ENCODE measurements around the gene SORT1.

The SORT1 gene

GRCh38 chr1:109350182-109350581, 47.5 kb downstream of the SORT1 start:
- Mint-ChIP-seq H3K27me3 (peaks cover 51% of the 10 kb centered on the region), H3K4me1 (no peaks in the 10 kb centered on the region), H3K9me3 (no peaks in the 10 kb centered on the region), H3K36me3 (no peaks in the 10 kb centered on the region), H3K27ac (no peak overlapping the region), H3K4me3 (no peak overlapping the region)
- no peak for ATAC-seq

- H3K4me1 Mint-ChIP-seq: no peaks in the 10 kb centered on the region
- H3K27ac Mint-ChIP-seq: no peak overlapping the region
- H3K27me3 Mint-ChIP-seq: peaks cover 49% of the 10 kb centered on the region
- ATAC-seq: no peak
- no peaks in the 10 kb centered on the region for H3K9me3 Mint-ChIP-seq
- H3K36me3 Mint-ChIP-seq: no peaks in the 10 kb centered on the region
- no peak overlapping the region for H3K4me3 Mint-ChIP-seq
These were observed 50.2 kb downstream of the SORT1 start for GRCh38 chr1:109347511-109347910.

DNA sequence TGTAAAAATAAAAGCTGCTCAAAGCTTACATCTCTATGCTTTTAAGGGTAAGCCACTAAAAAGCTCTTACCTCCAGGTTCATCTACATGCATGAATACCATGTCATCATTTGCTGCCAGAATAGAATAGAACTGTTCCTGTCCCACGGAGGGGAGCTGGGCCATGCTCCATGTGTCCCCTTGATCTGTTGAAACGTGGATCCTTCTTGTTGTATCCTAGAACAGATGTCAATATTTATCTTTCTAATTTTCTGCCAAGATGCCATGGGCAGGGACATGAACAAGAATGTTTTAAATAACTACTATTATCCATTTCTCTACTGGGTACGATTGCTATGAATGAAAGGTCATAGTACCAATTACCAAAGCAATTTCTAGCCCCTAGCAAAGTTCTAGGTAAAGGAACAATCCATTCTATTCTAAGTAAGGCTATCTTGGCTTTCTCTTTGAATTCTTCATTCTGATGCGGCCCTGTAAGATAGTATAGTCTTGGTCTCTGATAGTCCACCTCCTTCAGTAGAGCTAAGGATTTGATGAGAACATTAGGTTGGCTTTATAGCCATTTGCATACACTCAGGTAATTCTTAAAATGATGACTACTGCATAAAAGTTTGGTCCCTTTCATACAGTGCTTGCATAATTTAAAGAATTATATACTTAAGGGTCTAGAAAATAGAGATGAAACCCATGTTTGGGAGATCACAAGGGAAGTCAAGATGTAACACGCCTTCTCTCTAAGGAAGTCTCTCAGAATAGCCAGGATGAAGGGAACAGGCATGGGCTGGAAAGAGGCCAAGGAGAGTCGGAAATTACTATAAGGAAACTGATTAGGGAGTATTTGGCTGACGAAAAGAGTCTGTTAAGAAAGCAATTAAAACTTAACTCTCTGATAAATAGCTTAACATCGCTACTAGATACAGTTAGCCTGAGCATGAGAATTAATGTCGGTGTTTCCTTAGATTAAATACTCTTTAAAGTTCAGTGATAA, 55.5 kb downstream of the SORT1 start:
- ATAC-seq: no peak
- H3K9me3 Mint-ChIP-seq: no peaks in the 10 kb centered on the region
- no peaks in the 10 kb centered on the region for H3K4me1 Mint-ChIP-seq
- peaks cover 30% of the 10 kb centered on the region for H3K27me3 Mint-ChIP-seq
- no peaks in the 10 kb centered on the region for H3K36me3 Mint-ChIP-seq
- no peak overlapping the region for H3K27ac Mint-ChIP-seq
- no peak overlapping the region for H3K4me3 Mint-ChIP-seq

GRCh38 chr1:109338608-109339007, 59.1 kb downstream of the SORT1 start:
- H3K36me3 Mint-ChIP-seq: no peaks in the 10 kb centered on the region
- H3K27ac Mint-ChIP-seq: no peak overlapping the region

GRCh38 chr1:109338091-109338490, 59.6 kb downstream of the SORT1 start:
- Mint-ChIP-seq H3K27ac (no peak overlapping the region), H3K4me1 (no peaks in the 10 kb centered on the region), H3K4me3 (no peak overlapping the region), H3K9me3 (peaks cover 2% of the 10 kb centered on the region), H3K36me3 (no peaks in the 10 kb centered on the region), H3K27me3 (peaks cover 6% of the 10 kb centered on the region)
- no peak for ATAC-seq

More at GRCh38 chr1:109338608-109339007, 59.1 kb downstream of the SORT1 start:
- H3K27me3 Mint-ChIP-seq: peaks cover 6% of the 10 kb centered on the region
- H3K4me1 Mint-ChIP-seq: no peaks in the 10 kb centered on the region
- H3K4me3 Mint-ChIP-seq: no peak overlapping the region
- ATAC-seq: no peak
- no peaks in the 10 kb centered on the region for H3K9me3 Mint-ChIP-seq

DNA sequence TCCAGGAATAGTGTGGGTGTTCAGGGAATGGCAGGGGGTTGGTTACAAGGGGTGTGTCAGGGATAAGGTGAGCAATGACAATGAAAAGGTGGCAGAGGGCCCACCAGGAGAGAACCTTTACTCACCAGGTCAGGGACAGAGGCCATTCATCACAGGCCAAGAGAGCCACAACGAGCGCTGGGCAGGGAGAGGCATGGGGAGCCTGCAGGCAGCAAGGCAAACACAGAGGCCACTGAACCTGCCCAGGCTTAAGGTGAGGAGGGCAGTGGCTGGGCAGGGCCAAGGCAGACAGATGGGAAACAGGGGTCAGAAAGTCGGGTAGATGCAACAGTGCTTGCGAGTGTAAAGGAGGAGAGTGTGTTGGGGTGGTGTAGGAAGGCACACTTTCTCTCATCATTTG, 62.6 kb downstream of the SORT1 start:
- no peaks in the 10 kb centered on the region for H3K4me1 Mint-ChIP-seq
- peaks cover 18% of the 10 kb centered on the region for H3K27me3 Mint-ChIP-seq
- no peak overlapping the region for H3K4me3 Mint-ChIP-seq
- no peak for ATAC-seq
- no peak overlapping the region for H3K27ac Mint-ChIP-seq
- H3K9me3 Mint-ChIP-seq: peaks cover 11% of the 10 kb centered on the region
- H3K36me3 Mint-ChIP-seq: peaks cover 11% of the 10 kb centered on the region

GRCh38 chr1:109331113-109331512, 66.6 kb downstream of the SORT1 start:
- H3K9me3 Mint-ChIP-seq: peaks cover 12% of the 10 kb centered on the region
- no peak overlapping the region for H3K4me3 Mint-ChIP-seq
- H3K36me3 Mint-ChIP-seq: peaks cover 11% of the 10 kb centered on the region
- no peaks in the 10 kb centered on the region for H3K4me1 Mint-ChIP-seq
- no peak overlapping the region for H3K27ac Mint-ChIP-seq
- H3K27me3 Mint-ChIP-seq: peaks cover 48% of the 10 kb centered on the region
- ATAC-seq: no peak

DNA sequence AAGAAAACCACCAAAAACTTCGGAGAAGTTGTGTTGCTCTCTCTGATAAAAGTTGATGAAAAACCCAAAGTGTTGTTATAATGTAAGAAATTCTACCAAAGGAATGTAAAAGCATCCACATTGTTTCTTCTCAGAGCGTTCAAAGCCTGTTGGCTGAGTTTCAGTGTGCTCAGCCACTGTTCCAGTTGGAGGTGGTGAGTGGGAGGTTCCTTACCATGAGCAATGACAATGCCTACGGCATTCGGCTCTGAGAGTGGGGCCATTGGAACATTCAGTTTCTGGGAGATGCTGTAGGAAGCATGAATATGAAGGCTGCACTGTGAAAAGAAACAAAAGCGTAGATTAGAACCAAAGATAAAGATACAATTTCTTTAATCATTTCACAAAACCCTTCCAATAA, 70.4 kb downstream of the SORT1 start:
- Mint-ChIP-seq H3K36me3 (peaks cover 11% of the 10 kb centered on the region), H3K4me3 (no peak overlapping the region), H3K27me3 (peaks cover 46% of the 10 kb centered on the region), H3K9me3 (peaks cover 9% of the 10 kb centered on the region), H3K27ac (no peak overlapping the region), H3K4me1 (no peaks in the 10 kb centered on the region)
- no peak for ATAC-seq

- Mint-ChIP-seq H3K4me1 (no peaks in the 10 kb centered on the region), H3K36me3 (no peaks in the 10 kb centered on the region), H3K27me3 (peaks cover 41% of the 10 kb centered on the region), H3K4me3 (no peak overlapping the region), H3K27ac (no peak overlapping the region), H3K9me3 (no peaks in the 10 kb centered on the region)
- ATAC-seq: no peak
These were observed 74.7 kb downstream of the SORT1 start for GRCh38 chr1:109322974-109323373.

- no peak overlapping the region for H3K4me3 Mint-ChIP-seq
- no peak overlapping the region for H3K27ac Mint-ChIP-seq
- H3K27me3 Mint-ChIP-seq: peaks cover 29% of the 10 kb centered on the region
- H3K9me3 Mint-ChIP-seq: no peaks in the 10 kb centered on the region
- H3K4me1 Mint-ChIP-seq: no peaks in the 10 kb centered on the region
- H3K36me3 Mint-ChIP-seq: no peaks in the 10 kb centered on the region
- ATAC-seq: no peak
These were observed 78.6 kb downstream of the SORT1 start for GRCh38 chr1:109319114-109319513.

- ATAC-seq: no peak
- H3K4me1 Mint-ChIP-seq: no peaks in the 10 kb centered on the region
- H3K4me3 Mint-ChIP-seq: no peak overlapping the region
- no peak overlapping the region for H3K27ac Mint-ChIP-seq
- peaks cover 17% of the 10 kb centered on the region for H3K27me3 Mint-ChIP-seq
- no peaks in the 10 kb centered on the region for H3K9me3 Mint-ChIP-seq
- H3K36me3 Mint-ChIP-seq: no peaks in the 10 kb centered on the region
These were observed 81.2 kb downstream of the SORT1 start for GRCh38 chr1:109316506-109316905.

DNA sequence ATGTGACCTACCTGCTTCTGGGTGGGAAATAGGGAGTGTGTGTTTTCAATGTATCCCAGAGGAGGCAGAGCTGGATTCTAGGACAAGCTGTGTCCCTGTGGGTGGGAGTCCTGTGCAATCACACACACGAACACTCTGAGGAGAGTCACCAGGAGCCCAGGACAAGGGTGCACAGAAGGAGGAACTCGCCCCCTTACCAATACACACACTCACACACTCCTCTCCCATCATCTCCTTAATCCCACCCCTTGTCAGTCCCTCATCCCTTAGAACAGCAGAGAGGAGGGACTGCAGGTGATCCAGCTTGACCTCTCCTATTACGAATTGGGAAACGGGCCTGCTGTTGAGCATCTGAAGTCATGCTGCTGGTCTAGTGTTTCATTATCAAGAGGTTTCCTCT, 82.4 kb downstream of the SORT1 start:
- Mint-ChIP-seq H3K4me1 (no peaks in the 10 kb centered on the region), H3K27ac (no peak overlapping the region), H3K27me3 (peaks cover 15% of the 10 kb centered on the region), H3K36me3 (no peaks in the 10 kb centered on the region), H3K9me3 (no peaks in the 10 kb centered on the region), H3K4me3 (no peak overlapping the region)
- ATAC-seq: no peak

GRCh38 chr1:109314795-109315194, 82.9 kb downstream of the SORT1 start:
- ATAC-seq: no peak
- Mint-ChIP-seq H3K27ac (no peak overlapping the region), H3K4me1 (no peaks in the 10 kb centered on the region), H3K36me3 (no peaks in the 10 kb centered on the region), H3K27me3 (peaks cover 15% of the 10 kb centered on the region), H3K4me3 (no peak overlapping the region), H3K9me3 (no peaks in the 10 kb centered on the region)

- no peak overlapping the region for H3K4me3 Mint-ChIP-seq
- ATAC-seq: no peak
- no peak overlapping the region for H3K27ac Mint-ChIP-seq
- H3K27me3 Mint-ChIP-seq: peaks cover 17% of the 10 kb centered on the region
- no peaks in the 10 kb centered on the region for H3K9me3 Mint-ChIP-seq
- peaks cover 4% of the 10 kb centered on the region for H3K4me1 Mint-ChIP-seq
- H3K36me3 Mint-ChIP-seq: no peaks in the 10 kb centered on the region
These were observed 84.5 kb downstream of the SORT1 start for GRCh38 chr1:109312978-109313775.

GRCh38 chr1:109312246-109312645, 85.5 kb downstream of the SORT1 start:
- H3K9me3 Mint-ChIP-seq: no peaks in the 10 kb centered on the region
- peaks cover 12% of the 10 kb centered on the region for H3K4me1 Mint-ChIP-seq
- no peaks in the 10 kb centered on the region for H3K36me3 Mint-ChIP-seq
- no peak overlapping the region for H3K4me3 Mint-ChIP-seq
- H3K27me3 Mint-ChIP-seq: peaks cover 17% of the 10 kb centered on the region
- no peak overlapping the region for H3K27ac Mint-ChIP-seq
- no peak for ATAC-seq

All from stimulated activated memory B cell treated with anti-CD40 and anti-IgM and Interleukin-4, amounts not matched to agents 10 μg/mL and 1 μg/mL and 100 μg/mL, for 72 hours (primary cell).